Effector memory CD8-positive, alpha-beta T cell (primary cell): ENCODE results near the gene ZNF516.

ENCODE experiments used
- ATAC-seq: fragments of 150-1000 bp; cut with Tn5 transposase; replicated peaks from 2 replicates; pipeline ENCODE4 v1.10.0; 2021; ENCODE audit warnings: mild to moderate bottlenecking, moderate library complexity
- DNase-seq, 3 experiments: peaks; one replicate each; pipeline ENCODE4 v3.0.0; 2021
- H3K27ac Mint-ChIP-seq, 2 donors: one replicate each; pipeline ENCODE4 v1.8.0; 2022; ENCODE audit warnings: mild to moderate bottlenecking in 2 of 2, mixed read lengths in 2 of 2, moderate library complexity in 2 of 2
- H3K27me3 Mint-ChIP-seq, 2 donors: one replicate each; pipeline ENCODE4 v1.8.0; 2022; ENCODE audit warnings: mixed read lengths in 2 of 2
- H3K36me3 Mint-ChIP-seq: one replicate; pipeline ENCODE4 v1.8.0; 2022; ENCODE audit warnings: mild to moderate bottlenecking, moderate library complexity, mixed read lengths; ENCODE audit not compliant: insufficient read depth
- H3K4me1 Mint-ChIP-seq, 2 donors: one replicate each; pipeline ENCODE4 v1.8.0; 2022; ENCODE audit warnings: low read depth in 2 of 2, mixed read lengths in 2 of 2
- H3K4me3 Mint-ChIP-seq, 2 donors: one replicate each; pipeline ENCODE4 v1.8.0; 2022; ENCODE audit warnings: mild to moderate bottlenecking in 2 of 2, mixed read lengths in 2 of 2, moderate library complexity in 2 of 2
- H3K9me3 Mint-ChIP-seq, 2 donors: one replicate each; pipeline ENCODE4 v1.8.0; 2022; ENCODE audit warnings: mixed read lengths in 2 of 2

ZNF516 gene

DNA sequence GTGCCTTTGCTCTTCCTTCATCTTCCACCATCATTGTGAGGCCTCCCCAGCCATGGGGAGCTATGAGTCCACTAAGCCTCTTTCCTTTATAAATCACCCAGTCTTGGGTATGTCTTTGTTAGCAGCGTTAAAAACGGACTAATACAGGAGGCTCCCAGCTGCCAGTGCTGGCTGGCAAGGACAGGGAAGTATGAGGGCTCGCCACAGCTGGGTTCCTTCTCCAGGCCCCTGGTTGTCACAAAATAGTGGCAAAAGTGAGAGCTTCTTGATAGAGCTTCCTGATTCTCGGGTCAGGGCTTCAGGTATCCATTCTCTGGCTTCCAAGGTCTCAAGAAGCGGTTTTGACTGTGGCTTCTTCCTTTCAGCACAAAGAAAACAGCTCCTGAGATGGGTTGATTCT, 85.0 kb downstream of the ZNF516 start:
- H3K27ac Mint-ChIP-seq, result no peak overlapping the region
- ATAC-seq (no peak), DNase-seq (no peak)
- H3K4me1 Mint-ChIP-seq, result peaks cover 4 to 26% of the 10 kb centered on the region in 2 donors
- no peak overlapping the region for H3K4me3 Mint-ChIP-seq
- no peaks in the 10 kb centered on the region for H3K9me3 Mint-ChIP-seq
- H3K36me3 Mint-ChIP-seq, result no peaks in the 10 kb centered on the region
- peaks cover 44 to 52% of the 10 kb centered on the region in 2 donors for H3K27me3 Mint-ChIP-seq

- DNase-seq (no peak), ATAC-seq (no peak)
- no peak overlapping the region for H3K4me3 Mint-ChIP-seq
- H3K9me3 Mint-ChIP-seq, result no peaks in the 10 kb centered on the region
- no peak overlapping the region for H3K27ac Mint-ChIP-seq
- peaks cover 44 to 48% of the 10 kb centered on the region in 2 donors for H3K27me3 Mint-ChIP-seq
- H3K4me1 Mint-ChIP-seq, result peaks cover 4 to 27% of the 10 kb centered on the region in 2 donors
- no peaks in the 10 kb centered on the region for H3K36me3 Mint-ChIP-seq
These were observed 86.5 kb downstream of the ZNF516 start for GRCh38 chr18:76408480-76409067.

DNA sequence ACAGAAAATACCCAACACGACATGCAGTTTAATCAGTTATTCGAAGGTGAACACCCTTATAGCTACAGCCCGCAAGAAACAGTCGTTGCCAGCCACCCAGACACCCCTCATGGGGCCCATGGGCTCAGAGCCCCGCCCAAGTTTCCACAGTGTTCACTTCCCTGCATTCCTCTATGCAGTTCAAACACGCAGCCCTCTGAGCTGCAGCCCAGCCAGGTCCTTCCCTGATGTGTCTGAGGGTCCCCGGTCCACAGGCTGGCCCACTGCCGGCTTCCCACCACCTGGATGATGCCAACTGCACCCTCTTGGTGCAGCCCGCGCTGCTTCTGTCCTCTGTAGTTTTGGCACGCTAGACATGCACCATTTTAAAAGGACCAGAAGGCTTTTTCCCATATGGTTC, 87.4 kb downstream of the ZNF516 start:
- no peak overlapping the region for H3K27ac Mint-ChIP-seq
- H3K27me3 Mint-ChIP-seq, result peaks cover 44 to 48% of the 10 kb centered on the region in 2 donors
- DNase-seq (no peak), ATAC-seq (no peak)
- H3K9me3 Mint-ChIP-seq, result no peaks in the 10 kb centered on the region
- H3K36me3 Mint-ChIP-seq, result no peaks in the 10 kb centered on the region
- H3K4me1 Mint-ChIP-seq, result peaks cover 4 to 25% of the 10 kb centered on the region in 2 donors
- no peak overlapping the region for H3K4me3 Mint-ChIP-seq

DNA sequence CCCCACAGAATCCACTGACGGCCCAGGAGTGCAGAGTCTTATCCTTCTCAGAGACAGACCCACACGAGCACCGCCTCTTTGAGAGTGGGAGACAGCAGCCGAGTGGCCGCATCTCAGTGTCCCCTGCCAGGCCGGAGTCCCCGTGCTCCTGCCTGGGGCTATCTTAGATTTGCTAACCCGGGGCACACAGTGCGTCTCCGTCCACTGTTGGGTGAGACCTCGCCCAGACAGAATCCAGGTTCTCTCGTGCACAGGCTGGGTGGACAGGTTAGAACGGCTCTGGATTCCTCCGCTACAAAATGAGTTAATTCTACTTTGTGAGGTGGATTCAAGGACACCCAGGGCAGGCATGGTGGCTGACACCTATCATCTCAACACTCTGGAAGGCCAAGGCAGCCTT, 88.3 kb downstream of the ZNF516 start:
- Mint-ChIP-seq H3K36me3 (peaks cover 4% of the 10 kb centered on the region), H3K27me3 (peaks cover 44 to 48% of the 10 kb centered on the region in 2 donors), H3K9me3 (no peaks in the 10 kb centered on the region), H3K27ac (no peak overlapping the region), H3K4me1 (peaks cover 4 to 25% of the 10 kb centered on the region in 2 donors), H3K4me3 (no peak overlapping the region)
- DNase-seq, result no peak
- no peak for ATAC-seq

DNA sequence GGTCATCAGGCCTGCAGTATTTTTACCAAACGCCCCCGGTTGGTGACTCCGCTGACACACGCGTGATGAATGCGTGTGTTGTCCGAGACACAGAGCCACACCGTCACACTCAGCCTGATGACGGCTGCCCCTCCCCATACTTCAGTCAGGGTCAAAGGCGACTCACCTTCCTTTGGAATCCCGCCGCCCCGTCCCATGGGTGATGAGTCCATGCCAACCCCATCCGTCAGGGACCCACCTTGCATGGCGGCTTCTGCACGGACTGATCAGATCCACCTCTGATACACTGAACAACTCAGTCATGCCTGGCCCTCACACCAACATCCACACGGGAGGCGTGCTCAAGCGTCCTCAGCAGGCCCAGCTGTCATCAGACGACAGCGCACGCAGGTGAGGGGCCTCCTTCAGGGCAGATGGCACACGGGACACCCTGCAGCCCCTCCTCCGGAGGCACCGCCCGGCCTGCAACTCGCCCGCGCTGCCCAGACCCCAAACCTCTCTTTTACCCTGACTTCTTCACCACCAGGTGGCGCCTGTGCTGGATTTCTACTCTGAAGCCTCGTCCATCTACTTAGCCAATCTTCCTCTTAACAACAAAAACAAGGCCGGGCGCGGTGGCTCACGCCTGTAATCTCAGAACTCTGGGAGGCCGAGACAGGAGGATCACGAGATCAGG, 89.2 kb downstream of the ZNF516 start:
- ATAC-seq (no peak), DNase-seq (peak; percentile 25 to 36 (median 28))
- Mint-ChIP-seq H3K27ac (no peak overlapping the region), H3K36me3 (peaks cover 4% of the 10 kb centered on the region), H3K27me3 (peaks cover 38 to 41% of the 10 kb centered on the region in 2 donors), H3K4me3 (no peak overlapping the region), H3K9me3 (no peaks in the 10 kb centered on the region), H3K4me1 (peaks cover 4 to 21% of the 10 kb centered on the region in 2 donors)

DNA sequence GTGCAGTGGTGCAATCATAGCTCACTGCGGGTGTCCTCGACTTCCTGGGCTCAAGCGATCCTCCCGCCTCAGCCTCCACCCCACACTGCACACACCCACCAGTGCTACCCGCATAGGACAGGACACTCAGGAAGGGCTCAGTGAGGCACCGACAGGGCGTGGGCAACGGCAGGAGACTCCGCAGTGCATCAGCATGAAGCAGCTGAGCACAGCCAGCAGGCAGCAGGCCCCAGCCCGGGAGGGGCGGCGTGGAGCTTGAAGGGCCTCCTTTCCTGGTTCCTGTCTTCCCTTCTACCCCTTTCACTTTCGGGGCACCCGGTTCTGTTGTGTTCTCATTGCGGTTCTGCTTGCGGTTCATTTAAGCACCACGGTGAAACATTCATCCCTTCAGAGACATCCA, 89.8 kb downstream of the ZNF516 start:
- peaks cover 4% of the 10 kb centered on the region for H3K36me3 Mint-ChIP-seq
- H3K27me3 Mint-ChIP-seq, result peaks cover 32 to 36% of the 10 kb centered on the region in 2 donors
- peaks cover 4 to 18% of the 10 kb centered on the region in 2 donors for H3K4me1 Mint-ChIP-seq
- no peaks in the 10 kb centered on the region for H3K9me3 Mint-ChIP-seq
- DNase-seq, result no peak
- no peak overlapping the region for H3K27ac Mint-ChIP-seq
- no peak overlapping the region for H3K4me3 Mint-ChIP-seq
- ATAC-seq, result no peak

DNA sequence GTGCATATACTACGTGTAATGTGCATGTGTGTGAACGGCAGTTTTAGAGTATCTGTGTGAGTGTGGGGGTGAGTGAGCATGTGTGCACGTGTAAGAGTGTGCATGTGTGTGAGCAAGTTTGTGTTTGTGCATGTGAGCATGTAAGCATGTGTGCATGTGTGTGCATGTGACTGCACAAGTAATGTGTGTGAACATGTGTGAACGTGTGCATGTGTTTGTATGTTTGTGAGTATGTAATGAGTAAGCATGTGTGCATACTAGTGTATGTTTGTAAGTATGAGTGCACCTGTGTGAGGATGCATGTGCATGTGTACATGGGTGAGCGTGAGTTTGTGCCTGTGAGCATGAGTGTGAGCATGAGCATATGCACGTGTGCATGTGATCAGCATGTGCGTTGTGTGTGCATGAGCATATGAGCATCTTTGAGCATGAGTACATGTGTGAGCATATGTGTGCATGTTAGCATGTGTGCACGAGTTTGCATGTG, 90.7 kb downstream of the ZNF516 start:
- ATAC-seq (no peak), DNase-seq (no peak)
- H3K27ac Mint-ChIP-seq, result no peak overlapping the region
- H3K4me1 Mint-ChIP-seq, result peaks cover 4 to 16% of the 10 kb centered on the region in 2 donors
- H3K9me3 Mint-ChIP-seq, result no peaks in the 10 kb centered on the region
- H3K36me3 Mint-ChIP-seq, result peaks cover 4% of the 10 kb centered on the region
- H3K4me3 Mint-ChIP-seq, result no peak overlapping the region
- peaks cover 25 to 27% of the 10 kb centered on the region in 2 donors for H3K27me3 Mint-ChIP-seq

DNA sequence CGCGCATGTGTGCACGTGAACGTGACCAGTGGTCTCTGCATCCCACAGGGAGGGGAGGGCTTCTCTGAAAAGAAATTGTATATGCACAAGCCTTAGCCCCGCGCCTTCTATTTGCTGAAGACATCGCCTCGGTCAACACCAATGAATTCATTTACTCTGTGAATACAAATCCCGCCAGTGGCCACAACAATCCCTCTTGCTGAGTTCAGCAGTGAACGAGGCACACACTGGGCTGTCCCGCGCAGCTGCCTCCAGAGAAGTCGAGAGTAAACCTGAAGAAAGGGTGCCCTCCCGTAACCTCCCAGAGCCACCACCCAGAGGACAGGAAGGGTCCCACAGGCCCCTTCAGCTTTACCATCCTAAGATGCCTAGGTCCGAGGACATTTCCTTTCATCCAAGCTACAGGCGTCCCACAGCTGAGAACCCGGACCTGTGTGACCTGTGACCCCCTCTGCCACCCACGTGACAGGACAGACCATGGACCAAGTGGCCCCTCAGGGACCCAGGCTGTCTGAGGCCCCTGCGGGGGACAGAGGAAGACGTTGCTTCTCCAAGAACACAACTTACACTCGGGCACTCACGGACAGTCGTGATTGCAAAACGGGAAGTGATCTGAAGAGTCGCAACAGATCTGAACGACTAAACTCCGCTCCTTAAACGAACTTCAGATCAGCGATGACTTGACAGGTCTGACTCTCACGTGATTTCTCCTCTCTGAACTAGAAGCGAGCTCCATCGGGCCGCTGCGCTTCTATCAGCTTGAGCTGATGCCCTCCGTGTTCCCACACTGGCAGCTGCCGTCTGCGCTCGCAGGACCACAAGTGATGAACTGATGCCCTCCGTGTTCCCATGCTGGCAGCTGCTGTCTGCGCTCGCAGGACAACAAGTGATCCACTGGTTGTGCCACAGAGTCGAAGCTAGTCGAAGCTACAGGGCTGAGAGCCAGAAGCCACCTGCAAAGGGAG, 92.7 kb downstream of the ZNF516 start:
- H3K27me3 Mint-ChIP-seq, result peaks cover 12 to 14% of the 10 kb centered on the region in 2 donors
- ATAC-seq, result no peak
- peaks cover 9 to 14% of the 10 kb centered on the region in 2 donors for H3K4me1 Mint-ChIP-seq
- peaks cover 4% of the 10 kb centered on the region for H3K36me3 Mint-ChIP-seq
- DNase-seq, result no peak
- H3K4me3 Mint-ChIP-seq, result no peak overlapping the region
- no peaks in the 10 kb centered on the region for H3K9me3 Mint-ChIP-seq
- no peak overlapping the region for H3K27ac Mint-ChIP-seq

- peak; percentile 62 for ATAC-seq
- no peak overlapping the region for H3K4me3 Mint-ChIP-seq
- no peak for DNase-seq
These were observed 93.5 kb downstream of the ZNF516 start for GRCh38 chr18:76401498-76401897.

DNA sequence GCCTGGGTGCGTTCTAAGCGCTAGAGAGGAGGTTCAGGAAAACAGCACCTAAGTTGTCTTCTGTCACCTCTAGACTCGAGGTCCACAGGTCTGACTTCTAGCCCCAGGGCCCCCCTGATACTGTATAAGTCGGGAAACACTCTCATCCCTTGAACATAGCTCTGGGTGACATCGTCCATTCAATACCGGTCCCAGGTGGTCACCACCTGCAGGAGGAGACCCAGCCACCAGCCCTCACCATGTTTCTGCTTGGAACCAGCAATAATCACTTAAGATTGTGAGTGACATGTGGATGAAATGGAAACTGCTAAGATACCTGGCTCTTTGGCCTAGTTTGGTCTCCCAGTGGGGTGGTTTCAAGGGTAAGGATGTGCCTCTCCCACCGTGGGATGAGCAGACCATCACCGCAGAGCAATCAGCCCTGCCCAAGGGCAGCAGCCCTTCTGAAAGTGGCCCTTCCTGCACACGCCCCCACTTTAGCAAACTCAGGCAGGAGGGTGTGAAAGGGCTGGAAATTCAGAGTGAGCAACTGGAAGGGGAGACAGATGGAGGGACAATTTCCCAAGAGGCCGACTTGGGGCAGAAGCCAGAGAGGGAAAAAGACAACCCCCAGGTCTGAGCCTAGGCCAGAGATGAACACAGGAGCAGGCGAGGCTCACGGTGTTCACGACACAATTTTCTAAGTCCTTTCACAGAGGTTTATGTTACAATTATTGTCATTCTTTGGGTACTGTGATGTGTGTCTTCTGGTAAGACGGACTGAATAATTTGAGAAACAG, 95.2 kb downstream of the ZNF516 start:
- no peak for DNase-seq
- no peak overlapping the region for H3K27ac Mint-ChIP-seq

More at GRCh38 chr18:76401498-76401897, 93.5 kb downstream of the ZNF516 start:
- Mint-ChIP-seq H3K36me3 (peaks cover 4% of the 10 kb centered on the region), H3K4me1 (peaks cover 9 to 13% of the 10 kb centered on the region in 2 donors), H3K27me3 (peaks cover 4 to 9% of the 10 kb centered on the region in 2 donors), H3K27ac (peak overlapping the region in 1 of 2 donors; percentile 26), H3K9me3 (no peaks in the 10 kb centered on the region)

GRCh38 chr18:76398896-76399612, 96.0 kb downstream of the ZNF516 start:
- H3K36me3 Mint-ChIP-seq, result peaks cover 4% of the 10 kb centered on the region
- ATAC-seq, result peak; percentile 90
- no peaks in the 10 kb centered on the region for H3K9me3 Mint-ChIP-seq
- no peak overlapping the region for H3K27ac Mint-ChIP-seq
- H3K27me3 Mint-ChIP-seq, result no peaks in the 10 kb centered on the region
- peak; percentile 68 to 72 (median 69) for DNase-seq
- H3K4me1 Mint-ChIP-seq, result peaks cover 5% of the 10 kb centered on the region in 2 donors
- H3K4me3 Mint-ChIP-seq, result no peak overlapping the region

More for the DNA sequence above, 95.2 kb downstream of the ZNF516 start:
- no peaks in the 10 kb centered on the region for H3K9me3 Mint-ChIP-seq
- peaks cover 4% of the 10 kb centered on the region for H3K36me3 Mint-ChIP-seq
- no peaks in the 10 kb centered on the region for H3K27me3 Mint-ChIP-seq
- H3K4me1 Mint-ChIP-seq, result peaks cover 5 to 10% of the 10 kb centered on the region in 2 donors
- no peak overlapping the region for H3K4me3 Mint-ChIP-seq
- ATAC-seq, result no peak

GRCh38 chr18:76398295-76398694, 96.7 kb downstream of the ZNF516 start:
- no peaks in the 10 kb centered on the region for H3K9me3 Mint-ChIP-seq
- ATAC-seq, result no peak
- H3K4me1 Mint-ChIP-seq, result peaks cover 5% of the 10 kb centered on the region in 2 donors
- no peak for DNase-seq
- no peak overlapping the region for H3K4me3 Mint-ChIP-seq
- no peaks in the 10 kb centered on the region for H3K27me3 Mint-ChIP-seq
- H3K36me3 Mint-ChIP-seq, result peaks cover 4% of the 10 kb centered on the region
- H3K27ac Mint-ChIP-seq, result no peak overlapping the region
